Transverse colon (tissue), 4 donors: ENCODE measurements around the gene ZNF419. TPM values are rescaled to one million over a fixed set of nuclear protein-coding genes. Genes with fewer than 3 reads are reported as not detected.
A peak's percentile ranks its signal among the peaks of the same experiment; 100 is the strongest.

ENCODE experiments used
- DNase-seq: peaks from one replicate; pipeline ENCODE4 v3.0.0-alpha.2; 2019
- H3K27ac ChIP-seq, 4 donors: fragments of 200-600 bp; sonication (generic); 2 replicates each; pipeline ENCODE4 v1.5.1; 2016 to 2018; ENCODE audit warnings: inconsistent platforms in 4 of 4
- H3K27me3 ChIP-seq: fragments of 200-600 bp; sonication (generic); 2 replicates; pipeline ENCODE4 v1.5.1; 2017; ENCODE audit warnings: inconsistent platforms
- H3K36me3 ChIP-seq, 4 donors: fragments of 200-600 bp; sonication (generic); 2 replicates each; pipeline ENCODE4 v1.5.1; 2017 to 2019; ENCODE audit warnings: inconsistent platforms in 4 of 4
- H3K4me1 ChIP-seq, 4 donors: fragments of 200-600 bp; sonication (generic); 2 replicates each; pipeline ENCODE4 v1.5.1; 2017 to 2020; ENCODE audit warnings: inconsistent platforms in 4 of 4
- H3K4me3 ChIP-seq, 4 donors: fragments of 200-600 bp; sonication (generic); 1 replicate in 1 of 4; 2 replicates in 3 of 4; pipeline versions ENCODE4 v1.5.1 to v1.6.1; 2017 to 2019; ENCODE audit warnings: inconsistent platforms in 4 of 4
- H3K9me3 ChIP-seq, 2 donors: fragments of 200-600 bp; sonication (generic); 2 replicates each; pipeline ENCODE4 v1.5.1; 2017 to 2019; ENCODE audit warnings: inconsistent platforms in 2 of 2
- CTCF ChIP-seq, 5 experiments: fragments of 200-600 bp in 3 of 5; fragments of 450-650 bp in 2 of 5; sonication (generic) in 3 of 5; IDR thresholded peaks; 1 replicate in 2 of 5; 2 replicates in 3 of 5; pipeline ENCODE4 v1.5.1; 2016 to 2017; ENCODE audit warnings: antibody characterized with exemption in 5 of 5, inconsistent platforms in 3 of 5, mild to moderate bottlenecking in 2 of 5, moderate library complexity in 1 of 5
- EP300 ChIP-seq: sonication (generic); formaldehyde crosslinking; IDR thresholded peaks from one replicate; pipeline ENCODE4 v1.6.1; 2017; ENCODE audit warnings: antibody characterized with exemption, low read depth
- POLR2A ChIP-seq: fragments of 450-650 bp; IDR thresholded peaks from one replicate; pipeline ENCODE4 v1.6.1; 2016; ENCODE audit warnings: antibody characterized with exemption, mild to moderate bottlenecking, moderate library complexity
- POLR2AphosphoS5 ChIP-seq, 3 donors: sonication (generic); formaldehyde crosslinking; IDR thresholded peaks; one replicate each; pipeline ENCODE4 v1.6.1; 2016; ENCODE audit warnings: antibody characterized with exemption in 3 of 3
- WGBS, 2 donors: methylation state at CpG; one replicate each; pipeline ENCODE4 v1.1.5; 2018; ENCODE audit warnings: low coverage in 1 of 2; 5-methylcytosine and 5-hydroxymethylcytosine counted together
- in situ Hi-C, 4 donors: fragments of 200-750 bp; cut with MboI; loops; one replicate each; pipeline versions ENCODE4 v1.15.0 to v1.15.1; 2017; ENCODE audit warnings: low sequenced_read_pairs in 3 of 4, low pct_ligation_motif_present in 1 of 4, low pct_unique_long_range_greater_than_20kb in 1 of 4
- intact Hi-C: fragments of 100-400 bp; cut with DNase I; formaldehyde crosslinking; loops from one replicate; pipeline ENCODE4 v1.15.1; 2023; ENCODE audit warnings: low total_unique reads
- total RNA-seq, 4 donors: library from RNA; depleted of rRNA; stranded (reverse); fragments of >200 nt; gene quantifications; one replicate each; pipeline ENCODE4 v1.1.0, GENCODE V29; 2016

ZNF419 gene
- total RNA-seq, 4 donors from 2014 or later, result 1.6 to 6.8 (median 5.1) TPM

- no peak overlapping the region for H3K4me3 ChIP-seq
- no peaks in the 10 kb centered on the region for H3K4me1 ChIP-seq
- H3K9me3 ChIP-seq, result peaks cover 11 to 57% of the 10 kb centered on the region in 2 donors
- no peak for TF ChIP-seq EP300
- no peak for TF ChIP-seq CTCF (IDR thresholded peaks at IDR 0.05)
- no peak for TF ChIP-seq POLR2AphosphoS5 (IDR thresholded peaks at IDR 0.05)
- TF ChIP-seq POLR2A, result no peak
- intact Hi-C loops (no loop called here), in situ Hi-C loops (no loop called here)
- no peak for DNase-seq
- 20 to 78% methylated on average over 2 to 5 of the region's 5 CpGs for WGBS, 2 donors
- no peak overlapping the region for H3K27ac ChIP-seq
- peaks cover 0 to 33% (median 6%) of the 10 kb centered on the region in 4 donors for H3K36me3 ChIP-seq
- H3K27me3 ChIP-seq, result no peaks in the 10 kb centered on the region
Observed at GRCh38 chr19:57443121-57443696, 44.3 kb upstream of the ZNF419 start.

- WGBS, 2 donors, result 96 to 100% methylated on average over 3 of the region's 3 CpGs
- no peak overlapping the region for H3K27ac ChIP-seq
- no peaks in the 10 kb centered on the region for H3K27me3 ChIP-seq
- TF ChIP-seq POLR2A (no peak), EP300 (no peak), CTCF (IDR thresholded peaks at IDR 0.05) (no peak), POLR2AphosphoS5 (IDR thresholded peaks at IDR 0.05) (no peak)
- no peaks in the 10 kb centered on the region for H3K4me1 ChIP-seq
- peaks cover 12 to 40% of the 10 kb centered on the region in 2 donors for H3K9me3 ChIP-seq
- intact Hi-C loops (no loop called here), in situ Hi-C loops (no loop called here)
- H3K4me3 ChIP-seq, result no peak overlapping the region
- DNase-seq, result no peak
- no peaks in the 10 kb centered on the region for H3K36me3 ChIP-seq
Observed at GRCh38 chr19:57452307-57452706, 35.2 kb upstream of the ZNF419 start.

- peaks cover 0 to 14% (median 1%) of the 10 kb centered on the region in 4 donors for H3K36me3 ChIP-seq
- WGBS, 2 donors, result 81% methylated on average over 5 of the region's 5 CpGs; no CpG with 5 or more reads in 1 of the 2 donors
- in situ Hi-C loops (no loop called here), intact Hi-C loops (no loop called here)
- peaks cover 74 to 85% of the 10 kb centered on the region in 2 donors for H3K9me3 ChIP-seq
- H3K4me3 ChIP-seq, result no peak overlapping the region
- peak; percentile 17 for DNase-seq
- TF ChIP-seq EP300, result no peak
- TF ChIP-seq POLR2A, result no peak
- TF ChIP-seq POLR2AphosphoS5 (IDR thresholded peaks at IDR 0.05), result no peak
- TF ChIP-seq CTCF (IDR thresholded peaks at IDR 0.05), result peak in 3 of 5 experiments; percentile 25 to 32 (median 26)
- H3K27me3 ChIP-seq, result no peaks in the 10 kb centered on the region
- no peaks in the 10 kb centered on the region for H3K4me1 ChIP-seq
- H3K27ac ChIP-seq, result no peak overlapping the region
Observed at GRCh38 chr19:57465680-57466381, 21.7 kb upstream of the ZNF419 start.

GRCh38 chr19:57466489-57466888, 21.1 kb upstream of the ZNF419 start:
- Histone ChIP-seq H3K27me3 (no peaks in the 10 kb centered on the region), H3K4me3 (no peak overlapping the region), H3K9me3 (peaks cover 78 to 91% of the 10 kb centered on the region in 2 donors), H3K4me1 (no peaks in the 10 kb centered on the region), H3K27ac (no peak overlapping the region), H3K36me3 (peaks cover 0 to 14% (median 2%) of the 10 kb centered on the region in 4 donors)
- intact Hi-C loops (no loop called here), in situ Hi-C loops (no loop called here)
- WGBS, 2 donors, result 92% methylated on average over 5 of the region's 5 CpGs; no CpG with 5 or more reads in 1 of the 2 donors
- DNase-seq, result no peak
- TF ChIP-seq EP300, result no peak
- TF ChIP-seq CTCF (IDR thresholded peaks at IDR 0.05), result no peak
- no peak for TF ChIP-seq POLR2AphosphoS5 (IDR thresholded peaks at IDR 0.05)
- TF ChIP-seq POLR2A, result no peak
